ENCODE results near the gene CNOT1. TPM values are rescaled to one million over a fixed set of nuclear protein-coding genes. Genes with fewer than 3 reads are reported as not detected.

The CNOT1 gene
- total and polyA plus RNA-seq, 2 of the 4 experiments (the other 2 are of a cell fraction): 85.5 to 357 TPM

DNA sequence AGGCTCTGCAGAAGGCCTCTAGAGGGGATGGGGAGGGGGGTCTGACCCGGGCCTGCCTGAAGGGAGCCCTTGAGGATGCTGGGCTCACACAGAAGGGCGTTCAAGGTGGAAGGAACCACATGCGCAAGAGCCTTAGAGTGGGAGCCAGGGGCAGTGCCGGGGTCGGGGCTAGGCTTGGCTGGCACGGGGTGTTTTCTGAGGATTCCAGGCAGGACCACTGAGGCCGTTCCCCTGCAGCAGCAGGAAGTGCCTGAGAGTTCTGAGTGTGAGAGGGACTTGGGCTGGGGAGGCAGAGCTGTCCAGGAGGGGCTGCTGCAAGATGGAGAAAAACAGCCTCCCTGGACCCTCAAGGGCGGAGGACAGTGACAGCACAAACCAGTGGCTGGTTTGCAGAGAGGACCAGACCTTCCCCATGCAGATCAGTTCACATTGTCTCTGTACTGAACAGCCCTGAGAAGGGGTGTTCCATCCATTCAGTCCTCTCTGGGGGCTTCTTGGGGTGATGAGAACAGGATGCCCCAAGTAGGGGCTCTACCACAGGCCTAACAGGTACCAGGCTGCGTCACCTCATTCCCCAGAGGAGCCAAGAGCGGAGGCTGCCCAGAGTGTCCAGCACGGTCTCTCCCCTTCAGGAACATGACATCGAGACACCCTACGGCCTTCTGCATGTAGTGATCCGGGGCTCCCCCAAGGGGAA is 126.3 kb downstream of the CNOT1 start:
- intact Hi-C loops (cut with micrococcal nuclease) (no loop called here), in situ Hi-C loops (cut with MboI; ENCODE audit: low sequenced_read_pairs) (no loop called here), dilution Hi-C loops (cut with HindIII; ENCODE audit: low sequenced_read_pairs, unreplicated experiment) (no loop called here)
- H3K14ac ChIP-seq (replicated peaks; ENCODE audit: low read depth, low read length): no peak overlapping the region
- TF ChIP-seq RCOR1 (IDR thresholded peaks at IDR 0.05; ENCODE audit: insufficient replicate concordance, low read length) (no peak), CEBPB (IDR thresholded peaks at IDR 0.05; ENCODE audit: low read depth, low read length) (no peak), POLR2A (IDR thresholded peaks at IDR 0.05; ENCODE audit: low read depth, low read length) (no peak), RFX5 (IDR thresholded peaks at IDR 0.05; ENCODE audit: low read depth, low read length) (no peak), MAZ (IDR thresholded peaks at IDR 0.05; ENCODE audit: borderline replicate concordance, low read depth, low read length) (no peak), MXI1 (IDR thresholded peaks at IDR 0.05; ENCODE audit: borderline replicate concordance, low read depth, low read length) (no peak)
- TF ChIP-seq, protein P1, sequence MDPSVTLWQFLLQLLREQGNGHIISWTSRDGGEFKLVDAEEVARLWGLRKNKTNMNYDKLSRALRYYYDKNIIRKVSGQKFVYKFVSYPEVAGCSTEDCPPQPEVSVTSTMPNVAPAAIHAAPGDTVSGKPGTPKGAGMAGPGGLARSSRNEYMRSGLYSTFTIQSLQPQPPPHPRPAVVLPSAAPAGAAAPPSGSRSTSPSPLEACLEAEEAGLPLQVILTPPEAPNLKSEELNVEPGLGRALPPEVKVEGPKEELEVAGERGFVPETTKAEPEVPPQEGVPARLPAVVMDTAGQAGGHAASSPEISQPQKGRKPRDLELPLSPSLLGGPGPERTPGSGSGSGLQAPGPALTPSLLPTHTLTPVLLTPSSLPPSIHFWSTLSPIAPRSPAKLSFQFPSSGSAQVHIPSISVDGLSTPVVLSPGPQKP (IDR thresholded peaks at IDR 0.05; ENCODE audit: borderline replicate concordance, low read depth, low read length): no peak
- H2BK5ac ChIP-seq (ENCODE audit: low read depth, low read length, poor library complexity, severe bottlenecking): no peak overlapping the region
- H2AK9ac ChIP-seq (replicated peaks; ENCODE audit: low read depth, low read length, poor library complexity): no peak overlapping the region
- H3K4ac ChIP-seq (ENCODE audit: low read depth, low read length): no peak overlapping the region
- no peak overlapping the region for H3K27ac ChIP-seq (ENCODE audit: insufficient read depth, low read length)
- BruUV-seq (replicated peaks): no TSS peak
- H4K8ac ChIP-seq (ENCODE audit: low read depth in 2 of 2, low read length in 2 of 2): no peak overlapping the region
- no peak overlapping the region for H3K4me2 ChIP-seq (ENCODE audit: low read depth, low read length)
- WGBS, 2 experiments (ENCODE audit: extremely low coverage in 2 of 2, insufficient read length in 1 of 2): 88% methylated on average over 12 of the region's 14 CpGs; no CpG with 5 or more reads in 1 of the 2 experiments
- POLR2A ChIA-PET (ENCODE audit: unreplicated experiment): no interaction called here
- 0 out of 4 replicates have a peak, but pooled peaks cover 0 to 7% of the 10 kb centered on the region in 2 experiments for H3K79me1 ChIP-seq (ENCODE audit: low read depth in 1 of 2, low read length in 2 of 2)
- 0 out of 2 replicates have a peak, but pooled peaks cover 4% of the 10 kb centered on the region for H3K9me1 ChIP-seq (ENCODE audit: insufficient read depth, low read length)
- no peaks in the 10 kb centered on the region for H3K9me3 ChIP-seq (ENCODE audit: control insufficient read depth, insufficient read depth, low read length)
- peaks cover 6% of the 10 kb centered on the region; the same call in 1 of the 2 replicates for H3K4me1 ChIP-seq (ENCODE audit: control insufficient read depth, insufficient read depth, low read length)
- no peak overlapping the region for H4K91ac ChIP-seq (ENCODE audit: insufficient read depth, low read depth, low read length)
- no peak overlapping the region for H2AK5ac ChIP-seq (ENCODE audit: low read depth, low read length)
- 0 out of 2 replicates have a peak, but pooled peaks cover 3% of the 10 kb centered on the region for H3K36me3 ChIP-seq (ENCODE audit: control insufficient read depth, insufficient read depth, low read length)
- H2BK15ac ChIP-seq (ENCODE audit: low read depth, low read length): no peak overlapping the region
- H4K20me1 ChIP-seq (ENCODE audit: insufficient read depth, low read length): no peaks in the 10 kb centered on the region
- H2BK20ac ChIP-seq (ENCODE audit: low read depth, low read length): no peak overlapping the region
- DNase-seq: no peak
- no peak for ATAC-seq (ENCODE audit: low read depth)
- H3K9ac ChIP-seq (ENCODE audit: low read depth, low read length): no peak overlapping the region
- H3K56ac ChIP-seq (ENCODE audit: extremely low read depth, insufficient read depth, low read length): no peak overlapping the region
- no peak overlapping the region for H2BK120ac ChIP-seq (ENCODE audit: low read depth, low read length)
- CTCF ChIA-PET: no interaction called here
- H3K27me3 ChIP-seq (ENCODE audit: control insufficient read depth, insufficient read depth, low read length): no peaks in the 10 kb centered on the region; the same call in 1 of the 2 replicates
- no peak overlapping the region for H2AFZ ChIP-seq (replicated peaks; ENCODE audit: low read length, poor library complexity)
- H4K5ac ChIP-seq (ENCODE audit: low read depth, low read length): no peak overlapping the region
- H3K23ac ChIP-seq (ENCODE audit: low read depth, low read length): no peak overlapping the region
- H3K4me3 ChIP-seq (ENCODE audit: insufficient read depth, low read depth, low read length): no peak overlapping the region
- no peak overlapping the region for H3K18ac ChIP-seq (ENCODE audit: low read depth, low read length)

Data from IMR-90 (cell line).